Limb (tissue), 2 donors: ENCODE measurements around the gene ZBTB34.

ENCODE experiments used
- DNase-seq, 2 donors: peaks; one replicate each; pipeline ENCODE4 v3.0.0-alpha.2; 2016; ENCODE audit errors: extremely low spot score in 2 of 2

ZBTB34 gene

DNA sequence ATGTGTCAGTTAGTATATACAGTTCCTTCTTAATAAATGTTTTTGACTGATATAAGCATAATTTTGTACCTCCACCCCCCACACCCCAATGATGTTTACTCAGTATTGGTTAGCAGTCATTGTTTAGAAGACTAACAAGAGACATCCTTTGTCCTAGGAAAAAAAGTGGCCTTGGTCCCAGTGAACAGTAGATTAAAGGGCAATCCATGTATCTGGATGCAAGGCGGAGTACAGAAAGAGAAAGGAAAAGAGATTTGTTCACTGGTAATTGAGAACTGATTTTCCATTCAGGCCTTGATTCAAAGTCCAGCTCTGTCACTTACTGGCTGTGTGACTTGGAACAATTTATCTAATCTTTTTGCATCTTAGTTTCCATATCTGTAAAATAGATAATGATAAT is 58.8 kb downstream of the ZBTB34 start:
- DNase-seq: no peak

DNA sequence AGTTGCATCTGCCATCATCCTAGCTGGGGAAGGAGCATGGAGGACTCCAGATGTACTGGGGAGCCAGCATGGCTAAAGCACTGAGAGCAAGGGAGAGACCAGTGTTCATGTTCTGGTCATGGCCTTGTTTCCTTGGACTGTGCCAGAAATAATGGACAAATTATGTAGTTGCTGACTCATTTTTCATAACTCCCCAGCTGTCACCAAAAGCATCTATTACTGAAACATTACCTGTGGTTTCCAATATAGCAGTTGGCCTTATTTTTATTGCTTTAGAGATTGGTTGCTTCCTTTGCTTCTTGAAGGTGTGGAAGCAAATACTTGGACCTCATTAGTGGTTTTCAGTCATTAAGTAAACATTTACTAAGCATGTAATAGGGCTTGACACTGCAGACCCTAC is 65.4 kb downstream of the ZBTB34 start:
- DNase-seq: no peak

DNA sequence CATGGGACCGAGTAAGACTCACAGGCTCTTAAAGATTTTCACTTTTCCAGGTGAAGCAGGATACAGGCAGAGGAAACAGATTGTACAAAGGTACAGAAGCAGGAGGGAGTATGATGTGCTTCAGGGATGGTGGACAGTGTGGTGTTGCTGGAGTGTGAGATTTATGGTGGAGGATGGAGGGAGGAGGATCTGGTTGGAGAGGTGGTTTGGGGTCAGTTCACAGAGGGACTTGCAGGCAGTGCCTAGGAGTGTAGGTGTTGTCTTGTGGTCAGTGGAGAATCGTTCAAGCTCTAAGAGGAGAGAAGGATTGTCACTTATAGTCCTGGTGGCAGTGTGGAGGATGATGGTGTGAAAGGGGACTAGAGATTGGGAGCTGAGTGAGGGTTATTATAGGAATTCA is 65.9 kb downstream of the ZBTB34 start:
- DNase-seq: no peak

DNA sequence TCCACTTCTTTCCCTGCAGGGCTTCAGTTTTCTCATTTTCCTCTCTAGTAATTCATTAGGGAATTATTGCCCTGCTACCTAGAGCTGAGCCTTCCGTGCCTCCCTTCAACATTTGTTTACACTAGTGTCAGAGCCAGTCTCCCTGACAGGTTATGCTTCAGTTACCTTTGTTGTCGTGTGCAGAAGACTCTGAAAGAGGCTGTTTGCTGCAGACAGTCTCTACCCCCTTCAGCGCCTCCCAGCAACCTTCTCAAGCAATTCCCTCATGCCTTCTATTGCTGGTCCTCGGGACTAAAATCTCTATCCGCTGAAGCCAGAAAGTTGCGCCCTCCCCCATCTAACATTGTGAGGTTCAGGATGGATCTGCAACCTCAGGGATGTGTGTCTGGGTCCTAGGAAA is 67.0 kb downstream of the ZBTB34 start:
- DNase-seq: no peak

DNA sequence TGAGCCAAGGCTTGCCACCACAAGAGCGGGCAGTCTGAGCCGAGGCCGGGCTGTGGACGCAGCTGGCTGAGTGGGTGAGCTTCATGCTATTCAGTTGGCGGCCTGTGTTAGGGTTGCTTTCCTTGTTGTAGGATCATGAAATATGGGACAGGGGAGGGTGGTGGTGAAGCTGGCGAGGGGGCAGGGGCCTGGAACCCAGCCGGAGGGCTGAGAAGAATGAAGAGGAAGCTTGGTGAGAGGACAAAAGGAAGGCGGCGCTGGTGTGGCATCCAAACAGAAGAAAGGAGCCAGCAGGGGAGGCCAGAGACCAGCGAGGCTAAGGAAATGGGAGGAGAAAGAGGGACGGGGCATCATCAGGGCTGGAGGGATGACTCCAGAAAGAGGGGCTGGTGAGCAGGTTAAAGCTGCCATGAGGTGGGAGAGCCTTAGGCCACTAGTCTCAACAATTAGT is 72.5 kb downstream of the ZBTB34 start:
- no peak for DNase-seq

DNA sequence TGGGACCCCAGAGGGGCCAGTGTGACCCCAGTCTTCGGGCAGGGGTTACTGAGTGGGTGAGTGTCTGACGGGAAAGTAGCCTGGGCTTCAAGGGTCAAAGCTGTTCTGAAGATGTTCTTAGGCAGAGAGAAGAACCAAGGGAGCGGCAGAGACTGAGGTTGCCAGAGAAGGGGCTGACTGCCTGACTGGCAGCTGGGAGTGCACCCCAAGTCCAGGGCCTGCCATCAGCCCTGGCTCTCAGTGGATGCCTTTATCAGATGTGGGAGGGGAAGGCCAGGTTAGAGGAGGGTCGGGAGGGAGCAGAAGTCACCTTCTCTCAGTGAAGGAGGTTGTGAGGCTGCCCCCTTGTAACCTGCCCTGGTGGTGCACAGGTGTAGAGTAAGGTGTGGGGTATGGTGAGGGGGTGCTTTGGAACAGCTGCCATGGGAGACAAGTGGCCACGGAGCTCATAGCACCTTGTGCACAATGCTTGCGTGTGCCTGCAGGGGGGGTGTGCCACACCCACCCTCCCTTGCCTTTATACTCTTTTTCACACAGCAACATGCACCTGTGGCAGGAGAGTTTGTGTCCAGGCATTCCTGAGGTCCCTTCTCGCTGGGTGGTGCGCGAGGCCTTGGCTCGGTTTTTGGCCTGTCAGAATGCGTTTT is 73.0 kb downstream of the ZBTB34 start:
- no peak for DNase-seq

DNA sequence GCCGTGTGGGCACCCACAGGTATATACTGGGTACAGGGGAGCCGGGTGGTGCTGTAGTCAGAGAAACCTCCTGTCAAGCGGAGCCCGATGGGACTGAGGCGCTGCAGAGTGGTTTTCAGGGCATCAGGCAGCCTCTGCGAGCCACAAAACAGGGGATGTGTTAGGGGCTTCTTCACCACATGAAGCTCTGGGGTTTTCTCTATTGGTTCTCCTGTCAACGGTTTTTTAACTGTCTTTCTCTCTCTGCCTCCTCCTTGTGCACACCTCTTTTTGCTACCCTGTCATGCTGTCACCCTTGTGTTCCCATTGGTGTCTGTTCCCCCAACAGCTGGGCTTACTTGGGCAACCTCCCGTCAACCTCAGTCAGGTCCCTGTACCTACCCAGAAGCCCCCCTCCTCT is 74.0 kb downstream of the ZBTB34 start:
- no peak for DNase-seq
